ENCODE results near the gene TVP23C. TPM values are rescaled to one million over a fixed set of nuclear protein-coding genes. Genes with fewer than 3 reads are reported as not detected.

Gene TVP23C
- total RNA-seq, 1 donor from 2014 or later: 30.8 TPM

- DNase-seq (ENCODE audit: low read depth) (no peak), FAIRE-seq (no peak)
- no peaks in the 10 kb centered on the region for H3K27me3 ChIP-seq (ENCODE audit: insufficient read depth, low read length)
- no peak overlapping the region for H3K9ac ChIP-seq (ENCODE audit: low read length)
- Mint-ChIP-seq H3K4me3 (ENCODE audit: unreplicated experiment) (no peak overlapping the region), H3K27me3 (ENCODE audit: low read depth, unreplicated experiment) (no peaks in the 10 kb centered on the region), H3K4me1 (ENCODE audit: low read depth, unreplicated experiment) (peaks cover 10% of the 10 kb centered on the region), H3K9me3 (ENCODE audit: unreplicated experiment) (peaks cover 2% of the 10 kb centered on the region), H3K36me3 (ENCODE audit: low read depth, unreplicated experiment) (peaks cover 13% of the 10 kb centered on the region), H3K27ac (ENCODE audit: unreplicated experiment) (no peak overlapping the region)
- H3K36me3 ChIP-seq (ENCODE audit: insufficient read depth, low read length): peaks cover 4% of the 10 kb centered on the region
- TF ChIP-seq EZH2 (IDR thresholded peaks at IDR 0.05; ENCODE audit: insufficient read depth, low read length) (no peak), CTCF (IDR thresholded peaks at IDR 0.05; ENCODE audit: insufficient read depth, low read depth, low read length) (no peak)
- peaks cover 4% of the 10 kb centered on the region for H4K20me1 ChIP-seq (ENCODE audit: insufficient read depth, low read length)
- no peaks in the 10 kb centered on the region for H3K79me2 ChIP-seq (ENCODE audit: insufficient read depth, low read length)
- H2AFZ ChIP-seq (ENCODE audit: low read depth, low read length): no peak overlapping the region
- H3K4me3 ChIP-seq (ENCODE audit: insufficient read depth, low read depth, low read length): no peak overlapping the region
- H3K4me1 ChIP-seq (ENCODE audit: insufficient read depth, low read length): peaks cover 7% of the 10 kb centered on the region
- H3K9me3 ChIP-seq (ENCODE audit: insufficient read depth, low read depth, low read length): no peaks in the 10 kb centered on the region
- H3K27ac ChIP-seq (ENCODE audit: low read depth, low read length): no peak overlapping the region
- H3K4me2 ChIP-seq (ENCODE audit: low read length): no peak overlapping the region
Measured at GRCh38 chr17:15483431-15483830, 79.9 kb downstream of the TVP23C start.

- Histone ChIP-seq H4K20me1 (ENCODE audit: insufficient read depth, low read length) (peaks cover 4% of the 10 kb centered on the region), H3K79me2 (ENCODE audit: insufficient read depth, low read length) (no peaks in the 10 kb centered on the region), H3K36me3 (ENCODE audit: insufficient read depth, low read length) (peaks cover 4% of the 10 kb centered on the region), H3K9ac (ENCODE audit: low read length) (no peak overlapping the region), H3K4me2 (ENCODE audit: low read length) (no peak overlapping the region), H3K4me3 (ENCODE audit: insufficient read depth, low read depth, low read length) (no peak overlapping the region), H3K27ac (ENCODE audit: low read depth, low read length) (no peak overlapping the region), H2AFZ (ENCODE audit: low read depth, low read length) (no peak overlapping the region), H3K27me3 (ENCODE audit: insufficient read depth, low read length) (no peaks in the 10 kb centered on the region), H3K9me3 (ENCODE audit: insufficient read depth, low read depth, low read length) (no peaks in the 10 kb centered on the region), H3K4me1 (ENCODE audit: insufficient read depth, low read length) (peaks cover 7% of the 10 kb centered on the region)
- FAIRE-seq (no peak), DNase-seq (ENCODE audit: low read depth) (no peak)
- Mint-ChIP-seq H3K27me3 (ENCODE audit: low read depth, unreplicated experiment) (no peaks in the 10 kb centered on the region), H3K27ac (ENCODE audit: unreplicated experiment) (no peak overlapping the region), H3K9me3 (ENCODE audit: unreplicated experiment) (peaks cover 2% of the 10 kb centered on the region), H3K4me3 (ENCODE audit: unreplicated experiment) (no peak overlapping the region), H3K36me3 (ENCODE audit: low read depth, unreplicated experiment) (peaks cover 12% of the 10 kb centered on the region), H3K4me1 (ENCODE audit: low read depth, unreplicated experiment) (peaks cover 10% of the 10 kb centered on the region)
- TF ChIP-seq EZH2 (IDR thresholded peaks at IDR 0.05; ENCODE audit: insufficient read depth, low read length): no peak
- no peak for TF ChIP-seq CTCF (IDR thresholded peaks at IDR 0.05; ENCODE audit: insufficient read depth, low read depth, low read length)
Measured at GRCh38 chr17:15482476-15482875, 80.8 kb downstream of the TVP23C start.

- Mint-ChIP-seq H3K27ac (ENCODE audit: unreplicated experiment) (no peak overlapping the region), H3K36me3 (ENCODE audit: low read depth, unreplicated experiment) (peaks cover 11% of the 10 kb centered on the region), H3K4me3 (ENCODE audit: unreplicated experiment) (no peak overlapping the region), H3K4me1 (ENCODE audit: low read depth, unreplicated experiment) (peaks cover 10% of the 10 kb centered on the region), H3K27me3 (ENCODE audit: low read depth, unreplicated experiment) (no peaks in the 10 kb centered on the region), H3K9me3 (ENCODE audit: unreplicated experiment) (peaks cover 2% of the 10 kb centered on the region)
- Histone ChIP-seq H3K9me3 (ENCODE audit: insufficient read depth, low read depth, low read length) (no peaks in the 10 kb centered on the region), H3K27me3 (ENCODE audit: insufficient read depth, low read length) (no peaks in the 10 kb centered on the region), H3K36me3 (ENCODE audit: insufficient read depth, low read length) (peaks cover 2% of the 10 kb centered on the region), H3K27ac (ENCODE audit: low read depth, low read length) (no peak overlapping the region), H3K9ac (ENCODE audit: low read length) (no peak overlapping the region), H3K79me2 (ENCODE audit: insufficient read depth, low read length) (no peaks in the 10 kb centered on the region), H4K20me1 (ENCODE audit: insufficient read depth, low read length) (peaks cover 4% of the 10 kb centered on the region), H2AFZ (ENCODE audit: low read depth, low read length) (no peak overlapping the region), H3K4me1 (ENCODE audit: insufficient read depth, low read length) (peaks cover 7% of the 10 kb centered on the region), H3K4me2 (ENCODE audit: low read length) (no peak overlapping the region), H3K4me3 (ENCODE audit: insufficient read depth, low read depth, low read length) (no peak overlapping the region)
- TF ChIP-seq EZH2 (IDR thresholded peaks at IDR 0.05; ENCODE audit: insufficient read depth, low read length): no peak
- TF ChIP-seq CTCF (IDR thresholded peaks at IDR 0.05; ENCODE audit: insufficient read depth, low read depth, low read length): no peak
- FAIRE-seq: no peak
- DNase-seq (ENCODE audit: low read depth): no peak
Measured at GRCh38 chr17:15481481-15481880, 81.8 kb downstream of the TVP23C start.

Data from astrocyte (in vitro differentiated cells and primary cell).